HEK293 (cell line): ENCODE results near the gene CDH12.

Experiments used
- CTCF ChIA-PET: fragments of 350-600 bp; formaldehyde crosslinking; extraction: SDS; loops from one replicate; lab custom pipeline; 2021; ENCODE audit warnings: antibody characterized with exemption; lab: Yijun Ruan, JAX
- POLR2A ChIA-PET: fragments of 300-600 bp; formaldehyde crosslinking; extraction: SDS; loops from one replicate; lab custom pipeline; 2020; ENCODE audit warnings: antibody characterized with exemption, inconsistent platforms; lab: Yijun Ruan, JAX
- H3K27ac ChIP-seq: fragments of 200-500 bp; sonication (Bioruptor generic); 2 replicates; pipeline ENCODE4 v1.5.1; 2014; ENCODE audit warnings: low read depth, low read length, control low read depth, inconsistent platforms; ENCODE audit errors: extremely low read depth
- H3K36me3 ChIP-seq, 2 experiments: fragments of 200-500 bp in 1 of 2; sonication (Bioruptor generic) in 1 of 2; 1 replicate in 1 of 2; 2 replicates in 1 of 2; pipeline ENCODE4 v1.5.1; 2014 to 2017; ENCODE audit warnings: inconsistent platforms in 2 of 2, low read length in 2 of 2; ENCODE audit not compliant: control insufficient read depth in 2 of 2, insufficient read depth in 1 of 2
- H3K4me1 ChIP-seq: fragments of 200-500 bp; sonication (Bioruptor generic); 2 replicates; pipeline ENCODE4 v1.5.1; 2014; ENCODE audit warnings: mild to moderate bottlenecking, low read length, inconsistent platforms; ENCODE audit not compliant: control insufficient read depth, insufficient read depth
- H3K4me3 ChIP-seq: 2 replicates; pipeline ENCODE4 v1.5.1; 2011; ENCODE audit warnings: low read depth, mild to moderate bottlenecking, control low read depth, low read length, moderate library complexity
- H3K9me3 ChIP-seq: fragments of 200-500 bp; sonication (Bioruptor generic); 2 replicates; pipeline ENCODE4 v1.5.1; 2014; ENCODE audit warnings: low read depth, low read length, inconsistent platforms; ENCODE audit not compliant: control insufficient read depth, insufficient read depth
- BCL11A ChIP-seq: fragments of 450-650 bp; formaldehyde crosslinking; IDR thresholded peaks from 2 replicates; pipeline ENCODE4 v1.5.1; 2016; ENCODE audit warnings: low read depth, missing biosample characterization, missing genetic modification characterization
- ELK4 ChIP-seq: IDR thresholded peaks from 2 replicates; pipeline ENCODE4 v1.6.1; 2011; ENCODE audit warnings: mild to moderate bottlenecking, low read depth, low read length, borderline replicate concordance
- GFI1B ChIP-seq: fragments of 450-650 bp; formaldehyde crosslinking; IDR thresholded peaks from 2 replicates; pipeline ENCODE4 v1.5.1; 2016; ENCODE audit warnings: missing biosample characterization, missing genetic modification characterization
- GLIS1 ChIP-seq: fragments of 450-650 bp; formaldehyde crosslinking; IDR thresholded peaks from 2 replicates; pipeline ENCODE4 v1.5.1; 2016; ENCODE audit warnings: missing biosample characterization, missing genetic modification characterization
- HOXA7 ChIP-seq: sonication (generic); formaldehyde crosslinking; IDR thresholded peaks from 2 replicates; pipeline ENCODE4 v1.8.1; 2022; ENCODE audit warnings: missing genetic modification reagents, borderline replicate concordance
- INSM2 ChIP-seq: fragments of 450-650 bp; formaldehyde crosslinking; IDR thresholded peaks from 2 replicates; pipeline ENCODE4 v1.5.1; 2016; ENCODE audit warnings: missing biosample characterization, missing genetic modification characterization
- ZBTB49 ChIP-seq: fragments of 450-650 bp; formaldehyde crosslinking; IDR thresholded peaks from 2 replicates; pipeline ENCODE4 v1.5.1; 2016; ENCODE audit warnings: missing biosample characterization, missing genetic modification characterization, low read depth
- ZBTB7A ChIP-seq: fragments of 450-650 bp; formaldehyde crosslinking; IDR thresholded peaks from 2 replicates; pipeline ENCODE4 v1.5.1; 2016; ENCODE audit warnings: low read depth, missing biosample characterization, missing genetic modification characterization
- ZBTB8A ChIP-seq: fragments of 450-650 bp; formaldehyde crosslinking; IDR thresholded peaks from 2 replicates; pipeline ENCODE4 v1.5.1; 2016; ENCODE audit warnings: missing biosample characterization, missing genetic modification characterization
- ZFHX2 ChIP-seq: fragments of 450-650 bp; formaldehyde crosslinking; conservative IDR thresholded peaks from 2 replicates; pipeline ENCODE4 v1.5.1; 2016; ENCODE audit warnings: missing biosample characterization, missing genetic modification characterization
- ZNF133 ChIP-seq: fragments of 450-650 bp; formaldehyde crosslinking; IDR thresholded peaks from 2 replicates; pipeline ENCODE4 v1.5.1; 2016; ENCODE audit warnings: missing biosample characterization, missing genetic modification characterization
- ZNF175 ChIP-seq: fragments of 450-650 bp; formaldehyde crosslinking; IDR thresholded peaks from 2 replicates; pipeline ENCODE4 v1.5.1; 2016; ENCODE audit warnings: missing biosample characterization, missing genetic modification characterization
- ZNF239 ChIP-seq: fragments of 450-650 bp; formaldehyde crosslinking; IDR thresholded peaks from 2 replicates; pipeline ENCODE4 v1.5.1; 2016; ENCODE audit warnings: missing biosample characterization, missing genetic modification characterization
- ZNF311 ChIP-seq: fragments of 450-650 bp; formaldehyde crosslinking; IDR thresholded peaks from 2 replicates; pipeline ENCODE4 v1.5.1; 2017; ENCODE audit warnings: missing biosample characterization, missing genetic modification characterization, borderline replicate concordance
- ZNF324 ChIP-seq: fragments of 450-650 bp; formaldehyde crosslinking; IDR thresholded peaks from 2 replicates; pipeline ENCODE4 v1.5.1; 2016; ENCODE audit warnings: missing biosample characterization, missing genetic modification characterization
- ZNF350 ChIP-seq: fragments of 450-650 bp; formaldehyde crosslinking; IDR thresholded peaks from 2 replicates; pipeline ENCODE4 v1.5.0; 2017; ENCODE audit warnings: missing biosample characterization, mild to moderate bottlenecking, missing genetic modification characterization
- ZNF423 ChIP-seq: fragments of 450-650 bp; formaldehyde crosslinking; IDR thresholded peaks from 2 replicates; pipeline ENCODE4 v1.5.1; 2016; ENCODE audit warnings: missing biosample characterization, missing genetic modification characterization
- ZNF488 ChIP-seq: fragments of 450-650 bp; formaldehyde crosslinking; IDR thresholded peaks from 2 replicates; pipeline ENCODE4 v1.5.1; 2016; ENCODE audit warnings: missing biosample characterization, missing genetic modification characterization
- ZNF560 ChIP-seq: fragments of 450-650 bp; formaldehyde crosslinking; IDR thresholded peaks from 2 replicates; pipeline ENCODE4 v1.5.1; 2017; ENCODE audit warnings: missing biosample characterization, missing genetic modification characterization, borderline replicate concordance
- ZNF623 ChIP-seq: fragments of 450-650 bp; formaldehyde crosslinking; IDR thresholded peaks from 2 replicates; pipeline ENCODE4 v1.5.1; 2016; ENCODE audit warnings: missing biosample characterization, missing genetic modification characterization
- ZNF626 ChIP-seq: fragments of 450-650 bp; sonication (Bioruptor Pico); formaldehyde crosslinking; IDR thresholded peaks from 2 replicates; pipeline ENCODE4 v1.5.1; 2018; ENCODE audit warnings: missing biosample characterization, missing genetic modification characterization, inconsistent platforms
- ZNF639 ChIP-seq: fragments of 450-650 bp; formaldehyde crosslinking; IDR thresholded peaks from 2 replicates; pipeline ENCODE4 v1.5.1; 2016; ENCODE audit warnings: missing biosample characterization, missing genetic modification characterization
- ZNF645 ChIP-seq: fragments of 450-650 bp; formaldehyde crosslinking; IDR thresholded peaks from 2 replicates; pipeline ENCODE4; 2016; ENCODE audit warnings: missing biosample characterization, missing genetic modification characterization
- ZNF660 ChIP-seq: fragments of 450-650 bp; IDR thresholded peaks from 2 replicates; pipeline ENCODE4 v1.5.1; 2018; ENCODE audit warnings: missing biosample characterization, mild to moderate bottlenecking, missing genetic modification characterization
- ZNF777 ChIP-seq: fragments of 450-650 bp; formaldehyde crosslinking; IDR thresholded peaks from 2 replicates; pipeline ENCODE4 v1.5.1; 2017; ENCODE audit warnings: missing biosample characterization, missing genetic modification characterization, borderline replicate concordance
- ZNF792 ChIP-seq: fragments of 450-650 bp; formaldehyde crosslinking; IDR thresholded peaks from 2 replicates; pipeline ENCODE4 v1.5.1; 2016; ENCODE audit warnings: missing biosample characterization, missing genetic modification characterization
- ZSCAN18 ChIP-seq: fragments of 450-650 bp; formaldehyde crosslinking; IDR thresholded peaks from 2 replicates; pipeline ENCODE4 v1.5.1; 2016; ENCODE audit warnings: missing biosample characterization, missing genetic modification characterization

The CDH12 gene

GRCh38 chr5:22245770-22246169 is 607.4 kb downstream of the CDH12 start:
- no peaks in the 10 kb centered on the region for H3K4me1 ChIP-seq
- no peak overlapping the region for H3K4me3 ChIP-seq
- CTCF ChIA-PET: no interaction called here
- POLR2A ChIA-PET: no interaction called here
- no peaks in the 10 kb centered on the region for H3K36me3 ChIP-seq
- H3K27ac ChIP-seq: no peak overlapping the region
- TF ChIP-seq ZNF792 (tag by site-specific recombination) (no peak), ZFHX2 (tag by site-specific recombination) (no peak), ZNF626 (tag by site-specific recombination) (no peak), ZBTB7A (tag by site-specific recombination) (no peak), GLIS1 (tag by site-specific recombination) (no peak), INSM2 (no peak), ZNF324 (tag by site-specific recombination) (no peak), ZNF645 (no peak), ZNF660 (tag by site-specific recombination) (no peak), ZNF623 (tag by site-specific recombination) (no peak), ZSCAN18 (tag by site-specific recombination) (no peak), ZNF133 (tag by site-specific recombination) (no peak), GFI1B (no peak), ZNF639 (tag by site-specific recombination) (no peak), ZBTB8A (tag by site-specific recombination) (no peak), ZNF350 (no peak), ZNF488 (tag by site-specific recombination) (no peak), ZNF311 (no peak)
- no peaks in the 10 kb centered on the region for H3K9me3 ChIP-seq

GRCh38 chr5:22242532-22242931 is 610.6 kb downstream of the CDH12 start:
- Histone ChIP-seq H3K27ac (no peak overlapping the region), H3K4me1 (no peaks in the 10 kb centered on the region), H3K36me3 (no peaks in the 10 kb centered on the region), H3K4me3 (no peak overlapping the region), H3K9me3 (no peaks in the 10 kb centered on the region)
- CTCF ChIA-PET: interaction anchor here (0.6 to 0.7 kb wide), 2 partner anchors 20 to 149 kb away, joined by 3 to 4 read pairs; no protein-coding TSS in a partner anchor
- POLR2A ChIA-PET: no interaction called here
- TF ChIP-seq ZNF133 (tag by site-specific recombination) (no peak), ZBTB49 (tag by site-specific recombination) (no peak), ZNF239 (no peak), ZNF423 (no peak), BCL11A (tag by site-specific recombination) (no peak), ELK4 (no peak), ZNF777 (no peak), ZNF560 (no peak), HOXA7 (CRISPR knock-in tag) (no peak), ZNF175 (no peak)
